PFSK-1 (cell line): Measurements from ENCODE around the gene ERVK3-1.

Experiments
- REST ChIP-seq, 2 experiments: IDR thresholded peaks; 2 replicates each; pipeline versions ENCODE4 v1.6.1 to v1.8.0; 2011 to 2012; ENCODE audit warnings: low read depth in 2 of 2, low read length in 2 of 2, control low read depth in 1 of 2, inconsistent platforms in 1 of 2, mild to moderate bottlenecking in 1 of 2, moderate library complexity in 1 of 2; ENCODE audit not compliant: insufficient read depth in 1 of 2
- TAF1 ChIP-seq: IDR thresholded peaks from 2 replicates; pipeline ENCODE4 v1.6.1; 2012; ENCODE audit warnings: low read length, control low read depth, borderline replicate concordance; ENCODE audit not compliant: insufficient read depth

- TF ChIP-seq REST (IDR thresholded peaks at IDR 0.05; ENCODE audit: insufficient read depth in 1 of 2, low read depth in 2 of 2, low read length in 2 of 2) (no peak), TAF1 (no peak)
Measured at GRCh38 chr19:58277197-58277596, 28.0 kb upstream of the ERVK3-1 start.
